Ammon's horn (tissue), 1 donor: ENCODE results near the gene KLK15.

Experiments
- DNase-seq: peaks from one replicate; pipeline ENCODE4 v3.0.0-alpha.2; 2016; ENCODE audit warnings: low spot score

The KLK15 gene

DNA sequence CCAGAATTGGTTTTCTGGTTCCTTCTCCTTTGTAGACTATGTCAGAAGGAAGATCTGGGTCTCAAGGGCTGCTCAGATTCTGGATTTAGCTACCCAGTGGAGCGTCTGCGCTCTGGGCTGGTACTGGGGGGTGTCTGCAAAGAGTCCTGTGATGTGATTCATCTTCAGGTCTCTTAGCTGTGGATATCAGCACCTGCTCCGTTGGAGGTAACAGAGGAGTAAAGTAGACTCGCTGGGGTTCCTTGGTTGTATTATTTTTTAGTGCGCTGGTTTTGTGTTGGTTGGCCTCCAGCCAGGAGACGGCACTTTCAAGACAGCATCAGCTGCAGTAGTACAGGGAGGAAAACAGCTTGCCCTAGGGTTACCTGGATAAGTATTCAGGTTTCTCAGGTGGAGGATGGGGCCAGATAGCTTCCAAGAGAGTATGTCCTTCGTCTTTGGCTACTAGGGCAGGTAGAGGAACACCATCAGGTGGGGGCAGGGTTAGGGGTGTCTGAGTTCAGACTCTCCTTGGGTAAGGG, 10.4 kb upstream of the KLK15 start:
- DNase-seq = no peak

DNA sequence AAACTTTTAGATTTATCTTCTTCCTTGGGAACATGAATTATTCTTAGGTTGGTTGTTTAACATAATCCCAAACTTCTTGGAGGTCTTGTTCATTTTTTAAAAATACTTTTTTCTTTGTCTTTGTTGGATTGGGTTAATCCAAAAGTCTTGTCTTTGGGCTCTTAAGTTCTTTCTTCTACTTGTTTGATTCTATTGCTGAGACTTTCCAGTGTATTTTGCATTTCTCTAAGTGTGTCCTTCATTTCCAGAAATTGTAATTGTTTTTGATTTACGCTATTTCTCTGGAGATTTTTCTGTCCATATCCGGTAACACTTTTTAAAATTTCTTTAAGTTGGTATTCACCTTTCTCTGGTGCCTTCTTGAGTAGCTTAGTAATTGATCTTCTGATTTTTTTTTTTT, 9.8 kb upstream of the KLK15 start:
- no peak for DNase-seq

GRCh38 chr19:50842130-50842529, 8.8 kb upstream of the KLK15 start:
- DNase-seq = no peak

DNA sequence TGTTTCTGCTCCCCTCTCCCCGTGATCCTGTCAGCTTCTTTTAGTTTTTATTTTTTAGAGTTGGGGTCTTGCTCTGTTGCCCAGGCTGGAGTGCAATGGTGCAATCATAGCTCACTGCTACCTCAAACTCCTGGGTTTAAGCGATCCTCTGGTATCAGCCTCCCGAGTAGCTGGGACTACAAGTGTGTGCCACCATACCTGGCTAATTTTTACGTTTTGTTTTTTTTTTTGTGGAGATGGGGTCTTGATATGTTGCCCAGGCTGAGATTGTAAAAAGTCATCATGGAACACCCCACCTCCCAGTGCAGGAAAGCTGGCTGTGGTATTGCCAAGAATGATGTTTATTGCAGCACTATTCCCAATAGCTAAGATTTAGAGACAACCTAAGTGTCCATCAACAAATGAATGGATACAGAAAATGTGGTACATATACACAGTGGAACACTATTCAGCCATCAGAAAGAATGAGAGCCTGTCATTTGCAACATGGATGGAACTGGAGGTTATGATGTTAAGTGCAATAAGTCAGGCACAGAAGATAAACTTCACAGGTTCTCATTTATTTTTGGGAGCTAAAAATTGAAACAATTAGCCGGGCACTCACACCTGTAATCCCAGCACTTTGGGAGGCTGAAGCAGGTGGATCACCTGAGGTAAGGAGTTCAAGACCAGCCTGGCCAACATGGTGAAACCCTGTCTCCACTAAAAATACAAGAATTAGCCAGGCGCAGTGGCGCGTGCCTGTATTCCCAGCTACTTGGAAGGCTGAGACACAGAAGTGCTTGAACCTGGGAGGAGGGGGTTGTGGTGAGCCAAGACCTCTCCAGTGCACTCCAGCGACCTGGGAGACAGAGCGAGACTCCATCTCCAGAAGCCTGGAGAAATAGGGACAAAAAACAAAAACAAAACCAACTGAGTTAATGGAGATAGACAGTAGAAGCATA, 6.6 kb upstream of the KLK15 start:
- no peak for DNase-seq

DNA sequence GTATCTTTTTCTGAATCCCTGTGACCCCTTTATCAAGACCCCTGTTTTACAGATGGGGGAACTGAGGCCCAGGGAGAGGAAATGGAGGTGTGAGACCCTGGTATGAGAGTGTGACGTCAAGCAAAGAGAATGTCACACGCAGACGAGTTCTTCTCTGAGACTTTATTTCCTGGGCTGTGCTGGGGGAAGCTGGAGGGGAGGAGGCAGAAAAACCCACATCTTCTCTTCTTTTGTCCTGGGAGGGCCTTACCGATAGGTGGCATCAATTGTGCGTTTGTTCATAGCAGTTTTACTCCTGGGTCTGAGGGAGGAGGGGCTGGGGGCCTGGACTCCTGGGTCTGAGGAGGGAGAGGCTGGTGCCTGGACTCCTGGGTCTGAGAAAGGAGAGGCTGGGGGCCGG, 4.9 kb upstream of the KLK15 start:
- DNase-seq = no peak

GRCh38 chr19:50837300-50837699, 3.9 kb upstream of the KLK15 start:
- no peak for DNase-seq

DNA sequence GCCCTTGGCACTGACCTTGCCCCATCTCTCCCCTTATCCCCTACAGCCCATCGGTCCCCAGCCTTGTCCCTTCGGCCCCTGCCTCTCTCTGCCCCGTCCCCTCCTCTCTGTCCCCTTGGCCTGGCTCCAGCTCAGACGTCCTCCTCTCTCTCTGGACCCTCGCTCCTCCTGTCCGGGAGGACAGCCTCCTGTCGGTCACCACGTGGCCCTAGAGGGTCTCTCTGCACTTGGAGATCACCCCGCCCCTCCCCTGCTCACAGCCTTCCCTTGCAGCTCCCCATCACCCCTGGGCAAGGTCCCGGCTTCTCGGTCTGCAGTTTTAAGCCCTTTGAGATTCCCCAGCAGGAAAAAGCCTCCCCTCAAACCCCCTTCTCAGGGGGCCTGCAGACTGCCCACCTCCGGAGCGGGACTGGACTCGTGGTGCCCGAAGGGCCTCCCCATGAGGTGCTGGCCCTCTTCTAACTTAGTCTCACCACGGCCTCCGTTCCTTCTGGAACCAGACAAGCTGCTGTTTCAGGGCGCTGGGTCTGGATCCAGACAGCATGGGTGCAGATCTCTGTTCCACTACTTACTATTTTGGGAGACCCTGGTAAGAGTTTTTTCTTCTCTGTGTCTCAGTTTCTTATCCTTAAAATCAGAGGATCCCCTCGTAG, 3.3 kb upstream of the KLK15 start:
- no peak for DNase-seq

DNA sequence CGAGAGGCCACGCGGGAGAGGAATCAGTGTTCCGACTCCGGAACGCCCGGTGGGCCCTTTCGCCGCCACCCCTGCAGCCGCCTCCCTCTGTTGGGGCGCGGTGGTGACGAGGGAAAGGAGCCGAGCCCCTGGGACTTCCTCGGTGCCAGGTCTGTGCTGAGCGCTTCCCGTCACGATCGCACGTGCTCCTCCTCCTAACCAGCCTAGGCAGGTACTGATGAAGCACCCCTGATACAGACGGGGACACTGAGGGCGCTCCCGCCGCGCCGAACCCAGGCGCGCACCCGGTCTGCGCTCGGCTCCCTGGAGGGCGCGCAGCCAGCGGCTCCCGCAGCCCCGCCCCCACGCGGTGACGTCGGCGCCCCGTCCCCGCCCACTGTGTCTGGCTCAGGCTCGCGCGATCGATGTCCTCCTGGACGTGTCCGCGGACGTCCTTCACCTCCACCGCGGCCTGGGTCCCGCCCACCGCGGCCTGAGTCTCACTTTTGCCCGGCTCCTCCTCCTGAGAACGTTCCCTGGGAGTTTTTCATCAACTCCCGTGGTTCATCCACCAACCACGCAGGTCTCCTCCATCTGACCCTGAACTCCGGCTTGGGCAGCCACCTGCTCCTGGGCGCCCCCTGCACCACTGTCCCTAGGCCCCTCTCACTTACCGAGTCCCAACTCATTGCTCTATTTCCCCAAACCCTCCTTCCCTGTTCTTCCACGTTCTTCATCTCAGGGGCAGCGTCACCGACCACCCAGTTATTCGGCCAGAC, 2.6 kb upstream of the KLK15 start:
- DNase-seq = peak; percentile 70

GRCh38 chr19:50835103-50835784, 1.9 kb upstream of the KLK15 start:
- DNase-seq = no peak

- no peak for DNase-seq
Measured at GRCh38 chr19:50833802-50834167, 411 bp upstream of the KLK15 start.

DNA sequence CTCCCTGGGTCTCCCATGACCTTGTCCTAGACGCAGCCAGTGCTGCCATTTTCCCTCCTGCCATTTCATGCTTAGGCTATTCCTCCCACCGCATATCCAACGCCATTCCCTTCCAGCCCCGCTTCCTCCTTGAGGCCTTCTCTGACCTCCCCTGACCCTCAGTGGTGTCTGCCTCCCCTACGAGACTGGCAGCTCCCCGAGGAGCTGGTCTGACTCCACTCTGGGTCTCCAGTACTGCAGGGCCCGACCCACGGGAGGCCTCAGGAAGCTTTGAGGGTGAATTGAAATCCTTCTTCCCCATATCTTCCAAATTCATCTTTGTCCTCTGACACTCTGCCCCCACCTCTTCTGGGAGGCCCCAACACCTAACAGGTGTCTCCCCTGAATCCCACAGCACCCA, 708 bp downstream of the KLK15 start:
- no peak for DNase-seq

- no peak for DNase-seq
Measured at GRCh38 chr19:50831026-50831396, 2.4 kb downstream of the KLK15 start.

GRCh38 chr19:50830266-50831025, 2.9 kb downstream of the KLK15 start:
- no peak for DNase-seq

DNA sequence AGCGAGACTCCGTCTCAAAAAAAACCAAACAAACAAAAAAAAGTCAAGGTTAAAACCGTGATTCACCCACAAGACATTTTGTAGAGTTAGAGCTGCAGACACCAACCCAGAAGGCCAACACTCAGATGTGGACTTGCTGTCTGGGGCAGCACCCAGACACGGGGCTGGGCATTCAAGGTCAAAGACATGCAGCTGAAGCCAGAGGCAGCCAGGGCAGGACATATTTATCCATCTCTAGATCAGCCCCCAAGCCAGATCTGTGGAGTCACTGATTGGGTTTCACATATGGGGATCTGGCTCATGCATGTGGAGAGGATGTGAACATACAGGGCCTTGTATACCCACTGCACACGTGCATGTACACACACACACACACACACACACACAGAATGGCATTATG, 3.6 kb downstream of the KLK15 start:
- DNase-seq = no peak

- no peak for DNase-seq
Measured at GRCh38 chr19:50827476-50827875, 5.9 kb downstream of the KLK15 start.

DNA sequence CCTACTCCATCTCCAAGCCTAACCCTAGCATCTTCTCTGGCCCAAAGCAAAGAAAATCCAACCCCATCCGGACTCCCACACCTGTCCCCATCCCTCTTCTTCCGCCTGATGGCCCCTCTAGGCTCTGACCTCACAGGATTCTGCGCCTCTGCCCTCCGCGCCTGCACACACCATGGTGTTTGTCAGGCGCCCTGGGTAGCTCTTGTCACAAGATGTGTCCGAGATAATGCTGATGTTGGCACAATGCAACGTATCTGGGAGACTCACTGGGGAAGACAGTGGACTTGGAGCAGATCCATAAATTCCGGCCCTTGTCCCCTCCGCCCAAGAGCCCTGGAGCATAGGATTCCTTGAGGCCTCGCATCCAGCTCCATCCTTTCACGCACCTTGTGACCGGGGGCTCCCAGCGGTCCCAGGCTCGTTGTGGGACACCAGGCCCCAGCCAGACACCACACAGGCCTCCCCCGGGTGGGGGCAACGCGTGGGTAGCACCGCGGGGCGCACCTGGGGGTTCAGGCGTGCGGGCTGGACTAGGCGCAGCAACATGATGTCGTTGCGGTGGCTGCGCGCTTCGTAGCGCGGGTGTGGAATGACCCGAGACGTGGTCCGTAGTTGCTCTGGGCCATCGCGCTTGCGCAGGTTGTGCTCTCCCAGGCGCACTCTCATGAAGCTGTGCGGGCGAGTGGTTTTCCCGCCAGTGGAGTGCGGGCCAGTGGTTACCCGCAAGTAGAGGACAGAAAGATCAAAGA, 6.7 kb downstream of the KLK15 start:
- no peak for DNase-seq

DNA sequence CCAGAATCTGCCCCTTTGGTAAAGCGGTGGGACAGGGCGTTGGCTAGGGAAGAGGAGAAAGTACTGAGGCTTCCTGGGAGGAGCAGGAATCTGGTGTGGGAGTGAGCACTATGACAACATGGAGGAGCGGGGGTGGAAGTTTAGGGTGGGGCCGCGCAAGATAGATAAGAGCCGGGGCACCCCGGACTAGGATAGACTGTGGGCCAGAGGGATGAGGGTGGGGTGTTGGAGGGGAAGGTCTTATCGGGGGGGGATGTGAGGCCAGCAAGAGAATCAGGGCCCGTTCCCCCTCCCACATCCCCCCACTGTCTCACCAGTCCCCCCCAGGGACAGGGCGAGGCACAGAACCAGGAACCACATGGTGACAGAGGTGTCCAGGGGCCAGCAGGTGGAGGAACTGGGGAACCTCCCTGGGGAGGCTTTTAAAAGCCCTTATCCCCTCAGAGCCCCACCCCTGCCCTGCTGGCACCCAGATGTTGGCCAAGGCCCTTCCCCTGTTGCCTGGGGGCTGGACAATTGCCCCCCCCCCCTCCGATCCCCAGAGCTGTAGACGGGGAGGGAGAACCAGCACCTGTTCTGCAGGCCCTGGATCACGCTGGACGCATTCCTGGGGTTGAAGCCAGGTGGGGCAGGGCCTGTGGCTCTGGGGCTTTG, 9.9 kb downstream of the KLK15 start, which contains the start of gene KLK1:
TSS of gene KLK1 (minus strand) at position 399 of the 654 bp plus-strand sequence. CDS start at position 360, 39 bp downstream.
- no peak for DNase-seq

DNA sequence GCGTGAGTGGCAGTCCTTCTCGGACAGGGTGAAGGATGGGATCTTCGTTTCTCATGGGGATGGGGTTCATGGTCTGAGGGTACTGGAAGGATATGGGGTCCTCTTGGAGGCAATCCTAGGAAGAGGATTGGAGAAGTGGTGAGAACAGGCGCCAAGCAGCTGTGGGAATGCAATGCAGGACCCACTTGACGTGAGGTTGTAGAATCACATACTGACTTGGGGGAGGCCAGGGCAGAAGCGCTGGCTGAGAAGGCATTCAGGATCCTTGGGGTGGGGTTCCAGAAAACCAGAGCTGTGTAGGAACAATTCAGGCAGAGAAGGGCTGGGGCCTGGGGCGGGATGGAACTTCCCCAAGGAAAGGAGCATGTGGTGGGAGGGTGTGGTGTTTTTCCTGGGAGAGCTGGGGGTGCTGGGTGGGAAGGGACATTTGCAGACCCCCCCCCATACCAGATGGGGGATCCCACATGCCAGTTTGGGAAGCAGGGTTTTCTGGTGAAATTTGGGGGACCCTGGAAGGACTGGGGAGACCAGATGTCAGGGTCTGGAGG, 10.6 kb downstream of the KLK15 start:
- DNase-seq = no peak

- DNase-seq = no peak
Measured at GRCh38 chr19:50821622-50822021, 11.8 kb downstream of the KLK15 start.

GRCh38 chr19:50821248-50821612, 12.1 kb downstream of the KLK15 start:
- DNase-seq = no peak
